Skin of body (tissue), 2 donors: ENCODE results near the gene TPRKB. TPM values are rescaled to one million over a fixed set of nuclear protein-coding genes. Genes with fewer than 3 reads are reported as not detected.
"Not testable (repeated sequence)": the region's sequence is repeated elsewhere in the genome, so short reads cannot be mapped to it uniquely, and the experiment has no call there.

Experiments used
- DNase-seq: peaks from one replicate; lab custom pipeline; 2025; lab: John Stamatoyannopoulos, UW
- total RNA-seq: library from RNA; depleted of rRNA; stranded (reverse); fragments of >200 nt; gene quantifications from one replicate; pipeline ENCODE4 v1.2.3, GENCODE V29; 2014

TPRKB gene
- total RNA-seq, 1 donor from 2014 or later, result 22.9 TPM

- no peak for DNase-seq
Measured at GRCh38 chr2:73700661-73701447, 36.3 kb downstream of the TPRKB start.

- DNase-seq, result peak; percentile 29
Measured at GRCh38 chr2:73700131-73700611, 37.0 kb downstream of the TPRKB start.

- no peak for DNase-seq
Measured at GRCh38 chr2:73699437-73699836, 37.7 kb downstream of the TPRKB start.

GRCh38 chr2:73698101-73698500, 39.0 kb downstream of the TPRKB start:
- no peak for DNase-seq

- DNase-seq, result no peak
Measured at GRCh38 chr2:73697606-73698005, 39.5 kb downstream of the TPRKB start.

GRCh38 chr2:73696985-73697384, 40.2 kb downstream of the TPRKB start:
- not testable (repeated sequence) for DNase-seq

GRCh38 chr2:73696521-73696920, 40.6 kb downstream of the TPRKB start:
- not testable (repeated sequence) for DNase-seq

GRCh38 chr2:73690372-73691088, 46.6 kb downstream of the TPRKB start:
- DNase-seq, result not testable (repeated sequence)

GRCh38 chr2:73688494-73688893, 48.7 kb downstream of the TPRKB start:
- not testable (repeated sequence) for DNase-seq

GRCh38 chr2:73685764-73686438, 51.2 kb downstream of the TPRKB start:
- DNase-seq, result no peak

- not testable (repeated sequence) for DNase-seq
Measured at GRCh38 chr2:73684905-73685304, 52.2 kb downstream of the TPRKB start.

- not testable (repeated sequence) for DNase-seq
Measured at GRCh38 chr2:73684325-73684724, 52.8 kb downstream of the TPRKB start.

GRCh38 chr2:73679951-73680571, 57.1 kb downstream of the TPRKB start:
- DNase-seq, result not testable (repeated sequence)

Other genes starting within 250 kb of the TPRKB start
- not detected for gene NAT8, start 94.9 kb downstream of the TPRKB start, total RNA-seq
- gene DUSP11, start 42.8 kb upstream of the TPRKB start, total RNA-seq, result 41.3 TPM
- not detected for gene C2orf78, start 46.8 kb upstream of the TPRKB start, total RNA-seq
- 15.5 TPM for gene STAMBP, start 91.6 kb upstream of the TPRKB start, total RNA-seq
- gene ACTG2, start 155.7 kb upstream of the TPRKB start, total RNA-seq, result 5.1 TPM
- gene DGUOK, start 189.5 kb upstream of the TPRKB start, total RNA-seq, result 25.5 TPM
- 15.9 TPM for gene TET3, start 247.6 kb upstream of the TPRKB start, total RNA-seq